ENCODE results near the gene SELENON. TPM values are rescaled to one million over a fixed set of nuclear protein-coding genes. Genes with fewer than 3 reads are reported as not detected.

The SELENON gene
- total and polyA plus RNA-seq, 2 of the 8 experiments (the other 6 are each of a cell fraction or from before 2014, with no cell fraction given): 43.0 to 77.6 TPM

- ChIA-PET POLR2A (ENCODE audit: partially characterized antibody) (interaction anchor here (0.7 to 2.7 kb wide), 2 partner anchors 9 to 29 kb away, joined by 3 to 10 read pairs; no protein-coding TSS in a partner anchor), CTCF (ENCODE audit: partially characterized antibody) (interaction anchor here (0.6 to 1.8 kb wide), 3 partner anchors 9 to 126 kb away, joined by 3 to 4 read pairs (median 3); no protein-coding TSS in a partner anchor)
- no peak overlapping the region for H4K91ac ChIP-seq (replicated peaks; ENCODE audit: insufficient read length, low read length)
- no peak overlapping the region for H3K4me2 ChIP-seq (ENCODE audit: insufficient read depth in 1 of 2, low read depth in 2 of 2, low read length in 2 of 2)
- DNase-seq (ENCODE audit: low read depth in 1 of 2, low spot score in 2 of 2): no peak
- H3K18ac ChIP-seq (ENCODE audit: extremely low read depth, low read length): no peak overlapping the region
- no peak overlapping the region for H2BK15ac ChIP-seq (ENCODE audit: low read length)
- no peak overlapping the region for H2AFZ ChIP-seq (ENCODE audit: low read length)
- H2BK20ac ChIP-seq (ENCODE audit: low read length): no peak overlapping the region
- H2BK5ac ChIP-seq (ENCODE audit: low read depth, low read length): no peak overlapping the region
- peaks cover 3% of the 10 kb centered on the region; the same call in 1 of the 2 replicates for H3K79me1 ChIP-seq (ENCODE audit: low read depth, low read length)
- no peak overlapping the region for H3K56ac ChIP-seq (replicated peaks; ENCODE audit: insufficient read length, low read depth, low read length)
- WGBS, 2 experiments (ENCODE audit: extremely low coverage in 1 of 2, insufficient coverage in 1 of 2, insufficient read length in 1 of 2, insufficient replicate concordance in 2 of 2, low coverage in 1 of 2, low lambda C conversion rate in 2 of 2, missing lambda C conversion rate in 1 of 2): 100% methylated on average over 3 of the region's 3 CpGs; no CpG with 5 or more reads in 1 of the 2 experiments
- no peak overlapping the region for H4K8ac ChIP-seq (ENCODE audit: extremely low read depth, insufficient read depth, low read length)
- no peak overlapping the region for H4K5ac ChIP-seq (ENCODE audit: insufficient read length, low read depth, low read length)
- no peak overlapping the region for H3K23ac ChIP-seq (ENCODE audit: insufficient read length)
- no peak overlapping the region for H3K9ac ChIP-seq (replicated peaks in 1 of 4; ENCODE audit: extremely low read depth in 1 of 4, low read depth in 3 of 4, low read length in 3 of 4)
- H3K23me2 ChIP-seq (ENCODE audit: low read depth, low read length): no peaks in the 10 kb centered on the region
- no peaks in the 10 kb centered on the region for H3K27me3 ChIP-seq (replicated peaks in 1 of 4; ENCODE audit: control insufficient read depth in 3 of 4, extremely low read depth in 1 of 4, insufficient read depth in 3 of 4, low read length in 3 of 4)
- H3K4me3 ChIP-seq (ENCODE audit: extremely low read depth in 1 of 4, insufficient read depth in 2 of 4, low read depth in 3 of 4, low read length in 4 of 4): no peak overlapping the region
- no peak overlapping the region for H3K27ac ChIP-seq (ENCODE audit: low read depth, low read length)
- H3K9me3 ChIP-seq (ENCODE audit: insufficient read depth in 2 of 2, low read depth in 1 of 2, low read length in 1 of 2): no peaks in the 10 kb centered on the region
- no peaks in the 10 kb centered on the region for H3K36me3 ChIP-seq (ENCODE audit: control insufficient read depth in 2 of 4, insufficient read depth in 4 of 4, low read length in 3 of 4)
- peaks cover 1 to 2% of the 10 kb centered on the region in 2 experiments for H4K20me1 ChIP-seq (replicated peaks in 1 of 2; ENCODE audit: control insufficient read depth in 1 of 2, insufficient read depth in 2 of 2, low read length in 2 of 2)
- H3K14ac ChIP-seq (ENCODE audit: insufficient read length): no peak overlapping the region
- H3K4ac ChIP-seq (replicated peaks; ENCODE audit: insufficient read length, low read depth, low read length): no peak overlapping the region
- H3K79me2 ChIP-seq (ENCODE audit: control insufficient read depth in 1 of 2, insufficient read depth in 2 of 2, low read length in 2 of 2): peaks cover 0 to 68% of the 10 kb centered on the region in 2 experiments; a peak in 3 of 4 replicates
- H2BK120ac ChIP-seq (replicated peaks; ENCODE audit: low read depth, low read length): no peak overlapping the region
- FAIRE-seq: no peak
- no peak overlapping the region for H2AK5ac ChIP-seq (ENCODE audit: low read depth, low read length)
- peaks cover 0 to under 1% (median 0%) of the 10 kb centered on the region in 4 experiments; a peak in 1 of 7 replicates for H3K4me1 ChIP-seq (replicated peaks in 1 of 4; ENCODE audit: control insufficient read depth in 3 of 4, insufficient read depth in 4 of 4, low read length in 3 of 4)
- no peak overlapping the region for H2BK12ac ChIP-seq (ENCODE audit: low read depth, low read length)
- no peak for TF ChIP-seq TEAD4 (IDR thresholded peaks at IDR 0.05; ENCODE audit: low read depth, low read length)
- TF ChIP-seq RAD21 (IDR thresholded peaks at IDR 0.05 in 1 of 2, conservative IDR thresholded peaks at IDR 0.05 in 1 of 2; ENCODE audit: low read depth in 2 of 2, low read length in 2 of 2): no peak
- TF ChIP-seq JUN (IDR thresholded peaks at IDR 0.05; ENCODE audit: low read depth, low read length): no peak
- no peak for TF ChIP-seq TAF1 (IDR thresholded peaks at IDR 0.05; ENCODE audit: low read depth, low read length)
- TF ChIP-seq YY1 (IDR thresholded peaks at IDR 0.05; ENCODE audit: low read depth, low read length): no peak
- TF ChIP-seq MAX (IDR thresholded peaks at IDR 0.05): no peak
- TF ChIP-seq CREB1 (IDR thresholded peaks at IDR 0.05): no peak
- no peak for TF ChIP-seq POLR2AphosphoS5 (IDR thresholded peaks at IDR 0.05; ENCODE audit: low read depth, low read length)
- no peak for TF ChIP-seq ZNF274 (IDR thresholded peaks at IDR 0.05; ENCODE audit: borderline replicate concordance, extremely low read depth, low read length)
- TF ChIP-seq RNF2 (IDR thresholded peaks at IDR 0.05; ENCODE audit: borderline replicate concordance, low read depth, low read length, missing control alignments, poor library complexity, severe bottlenecking): no peak
- no peak for TF ChIP-seq EGR1 (IDR thresholded peaks at IDR 0.05; ENCODE audit: borderline replicate concordance, low read depth, low read length)
- TF ChIP-seq TAF7 (optimal IDR thresholded peaks at IDR 0.05; ENCODE audit: borderline replicate concordance, low read depth, low read length): no peak
- TF ChIP-seq POLR2A (IDR thresholded peaks at IDR 0.05; ENCODE audit: control extremely low read depth in 1 of 2, low read depth in 2 of 2, low read length in 2 of 2): no peak
These were observed 43.5 kb downstream of the SELENON start for GRCh38 chr1:25843483-25843882.

Data from H1 (cell line).